ENCODE measurements around the gene MYOM1.

The MYOM1 gene

DNA sequence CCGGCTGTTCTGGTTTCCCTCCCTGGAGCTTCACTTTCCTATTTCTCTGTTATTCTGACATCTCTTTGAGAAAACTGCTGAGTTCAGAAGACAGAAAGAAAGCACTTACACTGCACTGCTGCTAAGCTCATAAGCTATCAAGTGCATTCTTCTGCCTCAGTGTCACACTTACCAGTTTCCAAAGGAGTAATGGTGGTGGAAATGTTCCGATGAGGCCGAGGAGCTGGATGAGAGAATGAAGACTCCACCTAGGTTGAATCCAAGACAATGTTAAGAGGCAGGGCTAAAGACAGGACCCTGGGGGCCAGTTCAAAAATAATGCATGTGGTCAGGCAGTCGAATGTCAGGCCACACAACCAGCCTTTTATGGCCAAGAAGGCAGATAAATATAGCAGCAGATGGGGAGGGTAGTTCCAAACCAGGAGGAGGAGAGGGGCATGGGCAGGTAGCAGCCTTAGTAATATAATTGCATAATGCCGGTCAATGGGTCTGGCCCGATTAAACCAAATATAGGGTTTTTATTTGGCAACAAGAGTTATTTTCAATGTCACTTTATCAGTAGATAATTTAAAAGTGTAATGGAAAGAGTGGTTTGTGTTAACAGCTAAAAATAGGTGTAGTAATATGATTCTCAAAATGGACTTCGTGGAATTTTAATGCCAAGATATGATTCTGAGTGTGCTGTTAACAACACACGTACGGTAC, at the start of gene MYOM1:
Gene MYOM1, minus strand, starts transcription at position 338 of the 705 bp plus-strand sequence. CDS start 4,745 bp downstream, outside the sequence.
- in situ Hi-C loops (cut with MboI; ENCODE audit: low pct_unique_long_range_greater_than_20kb, low sequenced_read_pairs) = no loop called here

GRCh38 chr18:3269241-3269913, 49.6 kb upstream of the MYOM1 start:
- in situ Hi-C loops (cut with MboI; ENCODE audit: low pct_unique_long_range_greater_than_20kb, low sequenced_read_pairs) = no loop called here
- no peak for DNase-seq

More for the DNA sequence above, at the start of gene MYOM1:
- no peak for DNase-seq

DNA sequence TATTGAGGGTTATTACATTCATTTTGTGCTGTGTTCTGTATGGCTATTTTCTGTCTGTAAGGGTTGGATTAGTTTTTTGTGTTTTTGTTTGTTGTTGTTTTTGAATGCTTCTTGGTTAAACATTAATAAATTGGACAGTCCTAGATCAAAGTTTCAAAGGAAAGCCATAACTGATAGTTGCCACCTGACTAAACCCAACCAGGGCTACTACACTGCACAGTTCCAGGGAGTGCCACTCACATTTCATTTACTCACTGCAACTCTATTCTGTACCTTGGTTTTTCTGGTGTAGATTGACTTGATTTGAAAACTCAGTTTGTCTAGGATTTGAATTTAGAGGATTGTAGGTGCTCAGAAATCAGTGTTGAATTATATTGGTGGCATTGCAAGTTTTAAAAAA, 48.5 kb upstream of the MYOM1 start:
- in situ Hi-C loops (cut with MboI; ENCODE audit: low pct_unique_long_range_greater_than_20kb, low sequenced_read_pairs) = no loop called here
- no peak for DNase-seq

DNA sequence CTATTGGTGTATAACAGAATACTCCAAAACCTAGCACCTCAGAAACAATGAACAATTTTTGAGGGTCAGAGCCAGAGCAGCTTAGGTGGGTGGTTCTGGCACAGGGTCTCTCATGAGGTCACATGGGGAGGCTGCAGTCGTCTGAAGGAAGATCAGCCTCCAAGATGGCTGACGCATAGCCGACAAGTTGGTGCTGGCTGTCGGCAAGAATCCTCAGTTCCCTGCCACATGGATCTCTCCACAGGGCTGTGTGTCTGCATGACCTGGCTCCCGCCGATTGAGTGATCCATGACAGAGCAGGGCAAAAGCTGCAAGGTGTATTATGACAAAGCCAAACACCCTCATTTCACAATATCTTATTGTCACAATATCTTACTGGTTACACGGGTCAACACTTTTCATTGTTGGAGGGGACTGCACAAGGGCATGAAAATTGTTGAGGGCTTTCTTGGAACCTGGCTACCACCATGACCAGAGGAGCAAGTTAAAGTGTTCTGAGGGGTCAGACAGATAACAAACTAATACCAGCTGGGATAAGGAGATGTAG, 46.4 kb upstream of the MYOM1 start:
- DNase-seq = no peak
- in situ Hi-C loops (cut with MboI; ENCODE audit: low pct_unique_long_range_greater_than_20kb, low sequenced_read_pairs) = no loop called here

GRCh38 chr18:3265564-3266033, 45.8 kb upstream of the MYOM1 start:
- no peak for DNase-seq
- in situ Hi-C loops (cut with MboI; ENCODE audit: low pct_unique_long_range_greater_than_20kb, low sequenced_read_pairs) = no loop called here

DNA sequence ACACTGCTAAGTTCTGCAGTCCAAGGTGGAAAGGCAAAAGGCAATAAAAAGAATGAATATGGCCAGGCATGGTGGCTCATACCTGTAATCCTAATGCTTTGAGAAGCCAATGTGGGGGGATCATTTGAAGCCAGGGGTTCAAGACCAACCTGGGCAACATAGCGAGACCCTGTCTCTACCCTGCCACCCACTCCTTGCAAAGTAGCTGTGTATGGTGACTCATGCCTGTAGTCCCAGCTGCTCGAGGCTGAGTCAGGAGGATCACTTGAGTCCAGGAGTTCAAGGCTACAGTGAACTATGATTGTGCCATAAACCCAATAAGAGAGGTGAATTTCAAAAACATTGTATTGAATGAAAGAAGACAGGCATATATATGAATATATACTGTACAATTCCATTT, 44.6 kb upstream of the MYOM1 start:
- DNase-seq = no peak

GRCh38 chr18:3263132-3263700, 43.4 kb upstream of the MYOM1 start:
- DNase-seq = no peak
- in situ Hi-C loops (cut with MboI; ENCODE audit: low pct_unique_long_range_greater_than_20kb, low sequenced_read_pairs) = no loop called here

More for the DNA sequence above, 44.6 kb upstream of the MYOM1 start:
- in situ Hi-C loops (cut with MboI; ENCODE audit: low pct_unique_long_range_greater_than_20kb, low sequenced_read_pairs) = no loop called here

DNA sequence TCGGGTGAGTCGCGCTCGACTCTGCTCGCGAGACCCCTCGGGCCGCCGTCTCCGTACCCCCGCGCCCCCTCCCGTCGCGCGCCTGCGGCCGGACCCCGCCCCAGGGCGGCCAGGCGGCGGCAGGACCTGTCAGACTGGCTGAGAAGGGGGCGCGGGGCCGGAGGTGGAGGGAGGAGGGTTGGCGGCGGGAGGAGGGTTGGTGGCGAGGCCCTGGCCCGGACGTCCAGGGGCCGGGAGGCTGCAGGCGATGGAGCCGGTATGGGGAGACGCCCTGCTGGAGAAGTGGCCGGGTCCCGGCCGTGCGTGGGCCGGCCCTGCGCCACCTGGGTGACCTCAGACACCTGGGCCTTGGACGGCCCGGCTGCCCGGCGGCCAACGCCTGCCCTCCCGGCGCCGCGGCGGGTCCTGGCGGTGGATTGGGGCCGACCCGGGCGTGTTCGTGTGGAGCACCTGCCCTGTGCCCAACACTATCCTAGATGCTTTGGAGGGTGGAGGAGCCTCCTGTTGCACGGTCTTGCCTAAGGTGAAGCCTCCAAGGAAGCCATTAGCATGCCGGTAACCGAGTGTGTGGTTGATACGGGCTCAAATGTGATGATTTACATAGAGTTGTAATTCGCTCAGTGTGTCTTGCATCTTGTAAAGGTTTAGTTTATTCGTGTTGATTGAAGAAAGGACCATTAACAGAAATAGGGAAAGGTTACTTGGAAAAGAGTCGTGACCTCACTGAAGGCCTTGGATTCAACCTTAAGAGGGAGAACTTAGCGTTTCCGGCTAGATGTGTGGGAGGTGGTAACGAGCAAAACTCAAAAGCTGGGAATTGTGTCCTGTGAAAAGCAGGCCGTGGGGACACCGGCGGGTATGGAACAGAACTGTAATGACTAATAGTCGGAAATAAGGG, 42.7 kb upstream of the MYOM1 start:
- in situ Hi-C loops (cut with MboI; ENCODE audit: low pct_unique_long_range_greater_than_20kb, low sequenced_read_pairs) = no loop called here

DNA sequence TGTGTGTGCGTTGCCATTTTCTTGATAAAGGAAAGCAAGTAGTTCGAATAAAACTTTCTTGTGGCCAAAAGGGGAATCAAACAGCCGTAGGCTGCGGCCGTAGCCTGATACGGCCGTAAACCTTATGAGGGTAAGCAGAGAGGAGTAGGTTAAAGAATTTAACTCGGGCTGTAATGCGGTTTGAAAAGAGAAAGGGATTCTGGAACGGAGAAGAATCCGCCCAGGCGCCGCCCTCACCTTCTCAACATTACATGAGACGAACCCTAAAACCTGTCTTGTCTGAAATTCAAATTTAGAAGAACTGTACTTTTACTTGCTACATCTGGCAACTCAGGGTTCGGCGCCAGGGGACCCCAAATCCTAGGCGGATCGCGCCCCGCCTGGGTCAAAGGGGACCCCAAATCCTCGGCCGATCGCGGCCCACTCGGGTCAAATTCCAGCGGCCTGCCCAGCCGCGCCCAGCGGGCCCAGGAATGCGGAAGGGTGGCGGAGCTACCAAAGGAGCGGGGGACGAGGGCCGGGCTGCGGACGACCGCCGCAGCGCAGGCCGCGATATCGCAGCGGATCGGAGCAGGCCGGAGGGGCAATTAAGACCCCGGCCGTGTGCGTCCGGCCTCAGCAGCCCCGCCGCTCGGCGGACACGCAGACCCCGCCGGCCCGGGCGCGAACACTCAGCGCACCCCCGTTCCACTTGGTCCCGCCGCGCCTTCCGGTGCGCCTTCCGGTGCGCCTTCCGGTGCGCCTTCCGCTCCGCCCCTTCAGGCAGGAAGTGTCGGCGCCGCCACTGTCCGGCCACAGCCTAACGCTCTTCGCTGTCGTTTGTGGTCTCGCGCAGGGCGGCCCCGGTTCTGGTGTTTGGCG, 41.8 kb upstream of the MYOM1 start, which contains the start of gene MYL12B:
Gene MYL12B, plus strand, starts transcription at position 761 of the 861 bp plus-strand sequence. CDS start 10,766 bp downstream, outside the sequence.
- in situ Hi-C loops (cut with MboI; ENCODE audit: low pct_unique_long_range_greater_than_20kb, low sequenced_read_pairs) = no loop called here
- DNase-seq = peak; percentile 87

More for the DNA sequence above, 42.7 kb upstream of the MYOM1 start:
- peak; percentile 44 for DNase-seq

DNA sequence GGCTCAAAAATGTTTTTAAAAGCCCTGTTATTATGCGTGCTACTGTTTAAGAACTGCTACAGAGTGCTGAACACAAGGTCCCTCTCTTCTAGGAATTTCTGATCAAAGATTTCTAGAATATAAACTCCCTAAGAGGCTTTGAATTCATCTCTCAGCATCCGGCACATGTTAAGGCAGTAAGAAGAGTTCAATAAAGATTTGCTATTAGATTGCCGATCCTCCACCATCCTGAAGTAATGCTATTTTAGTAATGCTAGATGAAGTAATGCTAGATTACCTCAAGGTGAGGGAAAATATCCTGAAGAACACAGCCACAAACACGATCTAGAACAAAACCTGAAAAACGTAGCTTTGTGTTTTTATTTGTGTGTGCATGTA, 41.2 kb upstream of the MYOM1 start:
- in situ Hi-C loops (cut with MboI; ENCODE audit: low pct_unique_long_range_greater_than_20kb, low sequenced_read_pairs) = no loop called here
- no peak for DNase-seq

GRCh38 chr18:3257627-3258120, 37.9 kb upstream of the MYOM1 start:
- in situ Hi-C loops (cut with MboI; ENCODE audit: low pct_unique_long_range_greater_than_20kb, low sequenced_read_pairs) = no loop called here
- no peak for DNase-seq

GRCh38 chr18:3256693-3257626, 37.2 kb upstream of the MYOM1 start:
- DNase-seq = no peak
- in situ Hi-C loops (cut with MboI; ENCODE audit: low pct_unique_long_range_greater_than_20kb, low sequenced_read_pairs) = no loop called here

GRCh38 chr18:3255611-3256165, 35.9 kb upstream of the MYOM1 start:
- DNase-seq = peak; percentile 58
- in situ Hi-C loops (cut with MboI; ENCODE audit: low pct_unique_long_range_greater_than_20kb, low sequenced_read_pairs) = no loop called here

DNA sequence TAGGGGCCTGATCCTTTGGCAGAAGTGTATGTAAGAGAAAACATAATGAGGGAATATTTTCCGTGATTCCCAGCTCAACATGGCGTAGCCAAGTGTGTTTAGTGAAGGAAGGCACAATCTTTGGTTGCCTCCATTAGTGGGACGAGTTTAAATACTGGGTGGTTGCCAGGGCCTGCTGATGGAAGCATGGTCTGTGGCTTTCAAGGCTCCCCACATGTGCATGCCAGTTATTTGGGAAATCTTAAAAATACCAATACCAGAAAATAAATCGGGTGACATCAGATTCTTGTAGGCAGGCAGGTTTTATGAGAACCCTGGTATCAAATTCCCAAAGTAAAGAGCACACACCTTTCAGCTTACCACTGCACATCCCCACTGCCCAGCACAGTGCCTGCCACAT, 35.0 kb upstream of the MYOM1 start:
- DNase-seq = no peak
- in situ Hi-C loops (cut with MboI; ENCODE audit: low pct_unique_long_range_greater_than_20kb, low sequenced_read_pairs) = no loop called here

GRCh38 chr18:3252843-3253242, 33.1 kb upstream of the MYOM1 start:
- in situ Hi-C loops (cut with MboI; ENCODE audit: low pct_unique_long_range_greater_than_20kb, low sequenced_read_pairs) = no loop called here
- DNase-seq = no peak

DNA sequence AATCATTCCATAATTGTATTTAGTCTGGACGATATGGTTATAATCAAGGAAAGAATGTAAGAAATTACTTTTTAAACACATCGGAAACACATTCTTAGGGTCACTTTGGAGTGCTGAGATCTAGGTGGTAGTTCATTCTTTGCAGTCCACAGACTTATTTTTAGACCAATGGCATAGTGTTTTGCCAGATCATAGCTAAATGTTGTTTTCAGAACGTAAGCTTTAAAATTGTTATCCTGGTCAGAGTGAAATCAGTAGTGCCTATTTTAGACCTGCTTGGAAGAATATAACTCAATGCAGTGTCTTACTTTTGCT, 32.2 kb upstream of the MYOM1 start:
- no peak for DNase-seq
- in situ Hi-C loops (cut with MboI; ENCODE audit: low pct_unique_long_range_greater_than_20kb, low sequenced_read_pairs) = no loop called here
